ENCODE results near the gene FMN1.
A peak's percentile ranks its signal among the peaks of the same experiment; 100 is the strongest.

Gene FMN1

DNA sequence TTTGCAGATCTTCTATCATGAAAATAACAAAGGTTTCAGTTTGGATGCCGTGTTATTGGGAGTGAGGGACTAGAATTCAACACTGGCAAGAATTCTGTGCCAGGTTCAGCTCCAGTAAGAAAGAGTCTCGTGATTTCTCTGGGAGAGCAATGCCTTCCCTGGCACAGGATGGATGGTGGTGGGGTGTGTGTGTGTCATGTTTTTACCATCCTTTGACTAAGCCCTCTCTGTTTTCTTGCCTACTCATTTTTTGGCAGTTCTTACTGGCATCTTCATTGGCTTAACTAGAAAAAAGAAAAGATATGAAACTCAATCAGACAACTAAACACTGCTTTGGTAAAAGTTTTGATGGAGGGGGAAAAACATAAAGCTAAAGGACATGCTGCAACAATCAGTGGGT is 86.6 kb downstream of the FMN1 start:
- no peaks in the 10 kb centered on the region for H3K36me3 ChIP-seq (ENCODE audit: control insufficient read depth, insufficient read depth, low read length)
- peak overlapping the region; percentile 44; the same call in 1 of the 2 replicates for H3K27ac ChIP-seq (ENCODE audit: low read depth, low read length)

DNA sequence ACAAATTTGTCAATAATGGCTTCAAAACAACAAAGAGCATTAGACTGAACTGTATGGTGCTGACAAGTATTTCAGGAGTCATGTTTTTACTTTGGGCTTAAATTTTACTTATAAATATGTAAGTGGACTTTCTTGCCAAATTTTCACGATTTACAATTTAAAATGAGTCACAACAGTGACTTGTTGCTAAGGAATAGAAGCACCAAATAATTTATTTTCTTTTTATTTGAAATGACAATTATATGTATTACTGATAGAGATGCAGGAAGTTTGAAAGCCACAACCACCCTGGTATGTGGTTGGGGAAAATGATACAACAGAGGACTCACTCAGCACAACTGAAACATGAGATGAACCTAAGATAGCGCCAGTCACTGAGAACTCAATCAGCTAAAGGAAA is 90.3 kb downstream of the FMN1 start:
- Histone ChIP-seq H3K9me3 (ENCODE audit: control insufficient read depth, insufficient read depth, low read depth, low read length) (0 out of 2 replicates have a peak, but pooled peaks cover 4% of the 10 kb centered on the region), H3K9ac (ENCODE audit: low read length) (no peak overlapping the region), H3K27ac (ENCODE audit: low read depth, low read length) (no peak overlapping the region), H3K4me1 (ENCODE audit: control insufficient read depth, insufficient read depth, low read length) (peaks cover 4% of the 10 kb centered on the region; the same call in 1 of the 2 replicates), H3K27me3 (ENCODE audit: control insufficient read depth, insufficient read depth, low read length) (no peaks in the 10 kb centered on the region), H3K36me3 (ENCODE audit: control insufficient read depth, insufficient read depth, low read length) (no peaks in the 10 kb centered on the region), H3K4me3 (ENCODE audit: low read depth, low read length) (no peak overlapping the region)

More for the DNA sequence above, 86.6 kb downstream of the FMN1 start:
- Histone ChIP-seq H3K9me3 (ENCODE audit: control insufficient read depth, insufficient read depth, low read depth, low read length) (no peaks in the 10 kb centered on the region), H3K9ac (ENCODE audit: low read length) (no peak overlapping the region), H3K27me3 (ENCODE audit: control insufficient read depth, insufficient read depth, low read length) (no peaks in the 10 kb centered on the region), H3K4me1 (ENCODE audit: control insufficient read depth, insufficient read depth, low read length) (peaks cover 24% of the 10 kb centered on the region), H3K4me3 (ENCODE audit: low read depth, low read length) (no peak overlapping the region)

DNA sequence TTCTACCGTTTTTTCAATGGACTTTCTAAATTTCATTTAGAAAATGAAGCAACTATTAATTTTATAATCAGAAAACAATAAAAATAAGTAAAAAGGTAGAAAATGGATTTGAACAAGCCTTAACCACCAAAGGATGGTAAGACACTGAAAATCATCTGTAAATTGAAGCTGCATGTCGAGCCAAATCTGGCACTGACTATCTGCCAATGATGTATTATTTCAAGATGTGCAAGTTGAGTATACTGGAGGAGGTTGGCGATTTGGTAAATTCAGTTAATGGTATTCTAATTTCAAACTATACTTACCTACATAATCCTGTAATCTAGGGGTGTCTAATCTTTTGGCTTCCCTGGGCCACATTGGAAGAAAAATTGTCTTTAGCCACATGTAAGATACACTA is 93.5 kb downstream of the FMN1 start:
- Histone ChIP-seq H3K4me1 (ENCODE audit: control insufficient read depth, insufficient read depth, low read length) (peaks cover 4% of the 10 kb centered on the region), H3K9ac (ENCODE audit: low read length) (no peak overlapping the region), H3K27ac (ENCODE audit: low read depth, low read length) (no peak overlapping the region), H3K36me3 (ENCODE audit: control insufficient read depth, insufficient read depth, low read length) (no peaks in the 10 kb centered on the region), H3K4me3 (ENCODE audit: low read depth, low read length) (no peak overlapping the region), H3K9me3 (ENCODE audit: control insufficient read depth, insufficient read depth, low read depth, low read length) (0 out of 2 replicates have a peak, but pooled peaks cover 4% of the 10 kb centered on the region), H3K27me3 (ENCODE audit: control insufficient read depth, insufficient read depth, low read length) (no peaks in the 10 kb centered on the region)

DNA sequence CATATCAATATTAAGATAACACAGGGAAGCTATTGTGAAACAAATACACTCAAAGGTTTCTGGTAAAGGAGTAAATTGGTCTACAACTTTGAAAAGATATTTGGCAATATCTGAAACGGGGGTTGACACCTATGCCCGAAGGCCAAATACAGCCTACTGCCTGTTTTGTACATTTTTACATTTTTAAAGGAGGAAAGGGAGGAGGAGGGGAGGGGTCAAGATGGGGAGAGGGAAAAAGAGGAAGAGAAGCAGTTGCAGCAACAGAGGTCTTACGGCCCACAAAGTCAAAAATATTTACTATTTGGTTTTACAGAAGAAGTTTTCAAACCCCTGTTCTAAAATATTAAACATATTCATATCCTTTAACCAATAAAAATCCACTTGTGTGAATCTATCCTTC is 94.2 kb downstream of the FMN1 start:
- no peaks in the 10 kb centered on the region for H3K27me3 ChIP-seq (ENCODE audit: control insufficient read depth, insufficient read depth, low read length)
- peaks cover 4% of the 10 kb centered on the region for H3K4me1 ChIP-seq (ENCODE audit: control insufficient read depth, insufficient read depth, low read length)
- 0 out of 2 replicates have a peak, but pooled peaks cover 4% of the 10 kb centered on the region for H3K9me3 ChIP-seq (ENCODE audit: control insufficient read depth, insufficient read depth, low read depth, low read length)
- H3K27ac ChIP-seq (ENCODE audit: low read depth, low read length) = no peak overlapping the region
- no peak overlapping the region for H3K9ac ChIP-seq (ENCODE audit: low read length)
- no peaks in the 10 kb centered on the region for H3K36me3 ChIP-seq (ENCODE audit: control insufficient read depth, insufficient read depth, low read length)
- no peak overlapping the region for H3K4me3 ChIP-seq (ENCODE audit: low read depth, low read length)

DNA sequence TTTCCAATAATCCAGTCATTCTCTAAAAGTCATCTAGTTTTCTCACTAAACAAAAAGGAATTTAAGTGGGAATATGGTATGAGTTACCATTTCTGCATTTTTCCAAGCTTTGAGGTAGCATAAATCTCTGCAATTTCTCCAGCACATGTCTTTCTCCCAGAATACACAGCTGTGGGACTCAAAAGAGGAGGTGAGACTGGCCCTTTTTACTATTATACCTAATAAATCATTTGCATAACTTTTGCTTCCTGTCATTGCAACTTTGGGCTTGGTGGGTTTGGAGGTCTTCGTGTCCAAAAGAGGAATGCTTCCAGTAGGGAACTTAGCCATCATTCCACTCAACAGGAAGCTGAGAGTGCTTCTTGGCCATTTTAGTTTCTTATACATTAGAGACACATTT is 94.8 kb downstream of the FMN1 start:
- Histone ChIP-seq H3K9ac (ENCODE audit: low read length) (no peak overlapping the region), H3K9me3 (ENCODE audit: control insufficient read depth, insufficient read depth, low read depth, low read length) (0 out of 2 replicates have a peak, but pooled peaks cover 4% of the 10 kb centered on the region), H3K27me3 (ENCODE audit: control insufficient read depth, insufficient read depth, low read length) (no peaks in the 10 kb centered on the region), H3K4me1 (ENCODE audit: control insufficient read depth, insufficient read depth, low read length) (peaks cover 4% of the 10 kb centered on the region), H3K27ac (ENCODE audit: low read depth, low read length) (no peak overlapping the region), H3K36me3 (ENCODE audit: control insufficient read depth, insufficient read depth, low read length) (no peaks in the 10 kb centered on the region), H3K4me3 (ENCODE audit: low read depth, low read length) (no peak overlapping the region)

DNA sequence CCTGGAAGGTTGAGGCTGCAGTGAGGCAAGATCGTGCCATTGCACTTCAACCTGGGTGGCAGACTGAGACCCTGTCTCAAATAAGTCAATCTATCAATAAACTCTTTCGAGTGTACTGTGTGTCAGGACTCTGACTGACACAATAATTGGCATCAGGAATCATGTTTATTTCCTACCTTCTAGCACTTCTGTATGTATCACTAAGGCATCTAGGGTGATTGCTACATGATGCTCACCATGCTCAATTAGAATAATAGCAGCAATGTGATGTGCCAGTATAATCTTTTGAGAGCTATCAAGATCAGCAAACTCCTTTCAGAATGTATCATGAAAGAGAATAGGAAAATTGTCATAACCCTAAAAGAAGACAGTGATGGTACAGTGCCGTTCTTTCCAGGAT is 95.3 kb downstream of the FMN1 start:
- Histone ChIP-seq H3K4me3 (ENCODE audit: low read depth, low read length) (no peak overlapping the region), H3K27ac (ENCODE audit: low read depth, low read length) (no peak overlapping the region), H3K4me1 (ENCODE audit: control insufficient read depth, insufficient read depth, low read length) (peaks cover 4% of the 10 kb centered on the region), H3K9me3 (ENCODE audit: control insufficient read depth, insufficient read depth, low read depth, low read length) (0 out of 2 replicates have a peak, but pooled peaks cover 4% of the 10 kb centered on the region), H3K27me3 (ENCODE audit: control insufficient read depth, insufficient read depth, low read length) (no peaks in the 10 kb centered on the region), H3K9ac (ENCODE audit: low read length) (no peak overlapping the region), H3K36me3 (ENCODE audit: control insufficient read depth, insufficient read depth, low read length) (no peaks in the 10 kb centered on the region)

DNA sequence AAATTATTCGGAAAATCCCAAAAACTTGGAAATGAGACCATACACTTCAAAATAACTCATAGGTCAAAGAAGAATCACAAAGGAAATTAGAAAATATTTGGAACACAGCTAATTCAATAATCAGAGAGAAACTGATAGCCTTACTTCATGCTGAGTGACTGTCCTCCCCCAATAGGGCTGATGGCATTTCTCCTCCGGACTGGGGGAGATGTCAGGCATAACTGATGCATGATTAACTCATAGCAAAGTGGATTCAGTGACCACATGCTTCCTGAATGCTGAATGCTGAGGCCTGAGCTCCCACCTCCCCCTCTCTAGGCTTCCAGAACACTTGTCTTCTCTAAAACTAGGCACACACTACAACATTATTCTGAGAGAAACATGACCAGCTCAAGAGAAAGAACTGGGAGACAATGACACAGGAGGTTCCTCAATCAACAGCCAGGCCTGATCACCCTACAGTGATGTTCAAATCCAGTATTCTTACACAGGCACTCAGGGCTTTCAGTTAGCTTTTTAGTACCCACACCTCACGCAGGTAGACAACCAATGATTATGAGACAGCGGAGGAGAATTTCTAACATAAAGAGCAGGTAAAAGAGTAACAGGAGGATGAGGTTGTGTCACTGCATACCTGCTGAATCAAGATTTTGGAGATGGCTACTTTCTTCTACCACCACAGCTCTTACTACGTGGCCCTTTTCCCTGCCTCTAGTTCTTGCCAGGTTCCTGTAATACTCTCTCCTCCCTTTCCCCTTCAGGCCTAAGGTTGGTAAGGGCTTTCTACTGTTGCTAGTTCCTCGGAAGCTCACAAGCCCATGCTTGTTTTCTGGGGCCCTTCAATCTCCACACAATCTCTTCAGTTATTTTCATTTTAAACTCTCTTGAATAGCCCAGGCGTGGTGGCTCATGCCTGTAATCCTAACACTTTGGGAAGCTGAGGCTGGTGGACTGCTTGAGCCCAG is 96.1 kb downstream of the FMN1 start:
- Histone ChIP-seq H3K27me3 (ENCODE audit: control insufficient read depth, insufficient read depth, low read length) (no peaks in the 10 kb centered on the region), H3K4me3 (ENCODE audit: low read depth, low read length) (no peak overlapping the region), H3K27ac (ENCODE audit: low read depth, low read length) (no peak overlapping the region), H3K9me3 (ENCODE audit: control insufficient read depth, insufficient read depth, low read depth, low read length) (0 out of 2 replicates have a peak, but pooled peaks cover 4% of the 10 kb centered on the region), H3K4me1 (ENCODE audit: control insufficient read depth, insufficient read depth, low read length) (peaks cover 4% of the 10 kb centered on the region), H3K9ac (ENCODE audit: low read length) (no peak overlapping the region), H3K36me3 (ENCODE audit: control insufficient read depth, insufficient read depth, low read length) (no peaks in the 10 kb centered on the region)

DNA sequence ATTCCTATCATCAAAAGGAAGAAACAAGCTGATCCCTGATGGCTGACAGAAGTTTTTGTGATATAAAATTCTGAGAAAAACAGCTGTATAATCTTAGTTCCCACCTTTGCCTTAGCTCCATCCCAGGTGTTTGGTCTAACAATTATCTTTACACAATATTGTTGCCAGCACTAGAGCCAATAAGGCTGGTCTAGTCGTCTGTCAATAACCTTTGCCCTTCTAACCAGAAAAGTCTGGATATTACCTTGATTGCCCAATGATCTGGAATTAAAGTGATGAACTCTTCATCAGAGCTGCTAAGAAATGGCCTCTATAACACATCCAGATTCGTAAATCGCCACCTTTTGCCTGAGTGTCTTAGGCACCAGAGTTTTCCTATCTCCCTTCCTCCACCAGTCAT is 98.4 kb downstream of the FMN1 start:
- Histone ChIP-seq H3K9me3 (ENCODE audit: control insufficient read depth, insufficient read depth, low read depth, low read length) (no peaks in the 10 kb centered on the region), H3K4me3 (ENCODE audit: low read depth, low read length) (no peak overlapping the region), H3K4me1 (ENCODE audit: control insufficient read depth, insufficient read depth, low read length) (peaks cover 4% of the 10 kb centered on the region), H3K9ac (ENCODE audit: low read length) (no peak overlapping the region), H3K27ac (ENCODE audit: low read depth, low read length) (no peak overlapping the region), H3K36me3 (ENCODE audit: control insufficient read depth, insufficient read depth, low read length) (no peaks in the 10 kb centered on the region), H3K27me3 (ENCODE audit: control insufficient read depth, insufficient read depth, low read length) (no peaks in the 10 kb centered on the region)

DNA sequence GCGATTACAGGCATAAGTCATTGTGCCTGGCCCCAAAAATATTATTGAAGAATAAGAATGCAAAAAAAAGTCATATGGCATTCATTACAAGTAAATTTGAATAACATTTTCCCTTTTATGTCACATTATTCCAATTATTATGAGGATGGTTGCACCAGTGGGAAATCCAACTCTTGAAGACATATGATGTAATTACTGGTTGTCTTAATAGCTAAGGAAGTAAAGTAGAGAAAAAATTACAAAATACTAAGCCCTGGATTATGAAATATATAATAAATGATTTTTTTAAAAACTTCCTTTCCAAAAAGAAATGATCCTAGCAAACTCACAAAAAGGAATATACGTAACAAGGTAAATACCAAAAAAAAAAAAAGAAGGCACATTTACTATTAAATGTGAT is 98.9 kb downstream of the FMN1 start:
- Histone ChIP-seq H3K4me3 (ENCODE audit: low read depth, low read length) (no peak overlapping the region), H3K27me3 (ENCODE audit: control insufficient read depth, insufficient read depth, low read length) (no peaks in the 10 kb centered on the region), H3K9me3 (ENCODE audit: control insufficient read depth, insufficient read depth, low read depth, low read length) (no peaks in the 10 kb centered on the region), H3K27ac (ENCODE audit: low read depth, low read length) (no peak overlapping the region), H3K36me3 (ENCODE audit: control insufficient read depth, insufficient read depth, low read length) (no peaks in the 10 kb centered on the region), H3K9ac (ENCODE audit: low read length) (no peak overlapping the region), H3K4me1 (ENCODE audit: control insufficient read depth, insufficient read depth, low read length) (peaks cover 4% of the 10 kb centered on the region)

DNA sequence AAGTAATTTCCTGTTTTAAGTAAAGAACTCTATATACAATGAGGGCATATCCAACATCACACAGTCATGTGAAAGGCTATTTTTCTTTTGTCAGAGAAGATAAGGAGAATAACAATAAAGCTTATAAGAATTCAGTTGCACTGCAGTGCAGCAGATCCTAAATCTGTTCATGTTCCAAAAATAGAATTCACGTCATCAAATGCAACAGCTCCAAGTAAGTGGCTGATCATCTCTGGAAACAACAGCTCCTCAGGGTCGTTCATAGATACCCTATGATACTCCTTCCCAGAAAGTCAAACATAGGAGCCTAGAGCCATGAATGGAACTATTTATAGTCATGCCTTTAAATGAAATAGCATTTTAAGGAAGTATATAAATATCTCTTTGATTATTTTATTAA is 100.2 kb downstream of the FMN1 start:
- Histone ChIP-seq H3K4me1 (ENCODE audit: control insufficient read depth, insufficient read depth, low read length) (peaks cover 4% of the 10 kb centered on the region), H3K9me3 (ENCODE audit: control insufficient read depth, insufficient read depth, low read depth, low read length) (no peaks in the 10 kb centered on the region), H3K27ac (ENCODE audit: low read depth, low read length) (no peak overlapping the region), H3K4me3 (ENCODE audit: low read depth, low read length) (no peak overlapping the region), H3K9ac (ENCODE audit: low read length) (no peak overlapping the region), H3K27me3 (ENCODE audit: control insufficient read depth, insufficient read depth, low read length) (no peaks in the 10 kb centered on the region), H3K36me3 (ENCODE audit: control insufficient read depth, insufficient read depth, low read length) (no peaks in the 10 kb centered on the region)

DNA sequence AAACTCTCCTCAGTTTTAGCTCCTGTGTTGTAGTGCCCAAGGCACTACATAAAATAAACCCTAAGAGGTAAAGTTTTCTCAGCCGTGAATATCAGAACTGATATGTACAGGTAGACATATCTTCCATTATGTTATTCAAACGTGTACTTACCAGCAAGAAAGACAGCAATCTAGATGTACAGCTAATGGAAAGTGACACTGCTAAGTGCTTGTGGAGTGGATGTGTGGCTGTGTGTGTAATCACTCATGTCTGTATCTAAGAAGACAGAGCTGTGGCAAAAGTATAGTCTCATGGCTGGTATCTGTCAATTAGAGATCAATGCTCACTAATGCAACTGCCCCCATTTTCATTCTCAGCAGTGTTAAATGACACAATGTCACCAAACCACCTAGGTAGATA is 101.3 kb downstream of the FMN1 start:
- Histone ChIP-seq H3K9ac (ENCODE audit: low read length) (no peak overlapping the region), H3K27me3 (ENCODE audit: control insufficient read depth, insufficient read depth, low read length) (no peaks in the 10 kb centered on the region), H3K27ac (ENCODE audit: low read depth, low read length) (no peak overlapping the region), H3K4me3 (ENCODE audit: low read depth, low read length) (no peak overlapping the region), H3K9me3 (ENCODE audit: control insufficient read depth, insufficient read depth, low read depth, low read length) (no peaks in the 10 kb centered on the region), H3K4me1 (ENCODE audit: control insufficient read depth, insufficient read depth, low read length) (peaks cover 6% of the 10 kb centered on the region), H3K36me3 (ENCODE audit: control insufficient read depth, insufficient read depth, low read length) (no peaks in the 10 kb centered on the region)
